T-helper 1 cell (primary cell): ENCODE measurements around the gene KIF16B.
"Not testable (repeated sequence)": the region's sequence is repeated elsewhere in the genome, so short reads cannot be mapped to it uniquely, and the experiment has no call there.

Experiments used
- DNase-seq, 5 donors: peaks; one replicate each; pipeline ENCODE4 v3.0.0-alpha.2; 2012 to 2020
- total RNA-seq, 4 donors: gene quantifications; one replicate each; lab custom pipeline; 2026; lab: John Stamatoyannopoulos, UW

KIF16B gene, protein sequence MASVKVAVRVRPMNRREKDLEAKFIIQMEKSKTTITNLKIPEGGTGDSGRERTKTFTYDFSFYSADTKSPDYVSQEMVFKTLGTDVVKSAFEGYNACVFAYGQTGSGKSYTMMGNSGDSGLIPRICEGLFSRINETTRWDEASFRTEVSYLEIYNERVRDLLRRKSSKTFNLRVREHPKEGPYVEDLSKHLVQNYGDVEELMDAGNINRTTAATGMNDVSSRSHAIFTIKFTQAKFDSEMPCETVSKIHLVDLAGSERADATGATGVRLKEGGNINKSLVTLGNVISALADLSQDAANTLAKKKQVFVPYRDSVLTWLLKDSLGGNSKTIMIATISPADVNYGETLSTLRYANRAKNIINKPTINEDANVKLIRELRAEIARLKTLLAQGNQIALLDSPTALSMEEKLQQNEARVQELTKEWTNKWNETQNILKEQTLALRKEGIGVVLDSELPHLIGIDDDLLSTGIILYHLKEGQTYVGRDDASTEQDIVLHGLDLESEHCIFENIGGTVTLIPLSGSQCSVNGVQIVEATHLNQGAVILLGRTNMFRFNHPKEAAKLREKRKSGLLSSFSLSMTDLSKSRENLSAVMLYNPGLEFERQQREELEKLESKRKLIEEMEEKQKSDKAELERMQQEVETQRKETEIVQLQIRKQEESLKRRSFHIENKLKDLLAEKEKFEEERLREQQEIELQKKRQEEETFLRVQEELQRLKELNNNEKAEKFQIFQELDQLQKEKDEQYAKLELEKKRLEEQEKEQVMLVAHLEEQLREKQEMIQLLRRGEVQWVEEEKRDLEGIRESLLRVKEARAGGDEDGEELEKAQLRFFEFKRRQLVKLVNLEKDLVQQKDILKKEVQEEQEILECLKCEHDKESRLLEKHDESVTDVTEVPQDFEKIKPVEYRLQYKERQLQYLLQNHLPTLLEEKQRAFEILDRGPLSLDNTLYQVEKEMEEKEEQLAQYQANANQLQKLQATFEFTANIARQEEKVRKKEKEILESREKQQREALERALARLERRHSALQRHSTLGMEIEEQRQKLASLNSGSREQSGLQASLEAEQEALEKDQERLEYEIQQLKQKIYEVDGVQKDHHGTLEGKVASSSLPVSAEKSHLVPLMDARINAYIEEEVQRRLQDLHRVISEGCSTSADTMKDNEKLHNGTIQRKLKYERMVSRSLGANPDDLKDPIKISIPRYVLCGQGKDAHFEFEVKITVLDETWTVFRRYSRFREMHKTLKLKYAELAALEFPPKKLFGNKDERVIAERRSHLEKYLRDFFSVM (N-terminal part only)
- 26.9 to 60.2 (median 31.8) reads per million in 4 donors for total RNA-seq

DNA sequence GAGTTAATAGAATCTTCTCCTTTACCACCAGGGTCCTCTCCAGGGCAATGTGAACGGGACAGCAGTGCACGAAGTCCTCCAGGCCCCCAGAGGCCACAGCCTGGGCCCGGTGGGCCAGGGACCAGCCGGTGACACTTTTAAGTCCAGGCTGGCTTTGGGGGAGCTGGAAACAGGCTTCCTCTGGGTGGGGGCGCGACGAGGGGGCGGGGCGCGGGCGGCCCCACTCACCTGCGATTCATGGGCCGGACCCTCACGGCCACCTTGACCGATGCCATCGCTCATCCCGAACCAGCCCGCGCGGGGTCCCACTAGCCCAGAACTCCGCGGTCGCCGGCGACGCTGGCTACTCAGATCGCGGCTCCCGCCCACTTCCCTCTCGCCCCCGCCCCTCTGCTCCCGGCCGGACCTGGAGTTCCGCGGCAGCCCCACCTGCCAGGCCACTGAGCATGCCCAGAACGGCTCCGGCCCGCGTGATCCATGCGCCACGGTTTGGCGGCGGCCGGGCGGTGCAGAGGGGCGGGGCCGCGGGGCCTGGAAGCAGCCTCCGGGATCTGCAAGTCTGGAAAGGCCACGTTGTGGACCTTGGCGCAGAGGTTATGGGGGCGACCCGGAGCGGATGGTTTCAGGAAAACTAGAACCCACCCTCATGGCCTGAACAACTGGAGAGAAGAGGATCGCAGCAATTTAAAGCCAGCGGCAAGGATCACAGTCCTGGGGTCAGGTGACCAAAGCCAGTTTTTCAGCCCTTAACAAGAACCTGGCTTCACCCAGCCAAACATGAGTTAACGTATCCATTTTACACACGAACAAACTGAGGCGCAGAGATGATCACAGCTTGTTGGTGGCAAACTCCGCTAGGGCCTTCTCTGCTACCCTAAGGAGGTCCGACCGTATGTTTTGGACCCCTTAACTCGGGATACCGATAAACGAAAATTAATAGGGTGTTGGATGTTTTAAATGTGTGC lies at the start of gene KIF16B:
Gene KIF16B, minus strand, starts transcription at position 448 of the 965 bp plus-strand sequence. Its CDS starts 173 bp downstream, at position 275.
- DNase-seq, result peak; percentile 66 to 83 (median 70)

DNA sequence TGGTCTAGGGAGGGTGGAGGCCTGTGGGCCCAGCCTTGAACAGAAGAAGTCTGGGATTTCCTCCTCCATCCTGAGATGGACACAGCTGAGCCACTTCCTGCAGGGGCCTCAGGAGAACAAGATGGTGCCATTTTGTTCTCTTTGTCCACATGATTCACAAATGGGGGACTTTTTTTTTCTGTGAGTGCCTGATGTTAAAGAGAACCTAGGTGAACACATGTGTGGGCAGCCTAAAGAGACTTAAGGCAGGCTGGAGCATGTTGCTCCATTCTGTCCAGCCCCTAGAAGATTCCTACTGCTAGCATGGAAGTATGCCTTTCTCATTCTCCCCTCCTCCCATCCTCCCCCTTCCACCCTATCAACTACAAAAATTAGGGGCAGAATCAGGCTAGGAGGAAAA lies 49.3 kb upstream of the KIF16B start:
- DNase-seq, result no peak

- no peak for DNase-seq
Observed at GRCh38 chr20:16621435-16622141, 48.3 kb upstream of the KIF16B start.

DNA sequence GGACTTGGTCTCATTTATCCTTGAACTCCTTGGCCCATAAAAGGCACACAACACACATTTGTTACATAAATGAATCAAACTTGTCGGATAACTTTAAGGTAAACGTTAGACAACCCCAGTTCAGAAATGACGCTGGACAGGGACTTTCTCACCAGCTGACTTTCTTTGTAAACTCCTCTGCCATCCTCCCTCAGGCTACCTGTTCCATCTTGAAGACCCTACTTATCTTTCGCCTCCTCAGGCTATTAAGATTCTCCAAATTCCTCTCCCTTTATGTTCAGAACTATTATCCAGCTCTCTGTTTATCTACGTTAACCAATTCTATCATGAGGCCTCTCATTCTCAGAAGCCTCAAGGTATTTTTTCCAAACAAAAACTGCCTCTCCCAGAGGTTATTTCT lies 47.7 kb upstream of the KIF16B start:
- DNase-seq, result no peak

- no peak for DNase-seq
Observed at GRCh38 chr20:16619953-16620352, 46.7 kb upstream of the KIF16B start.

DNA sequence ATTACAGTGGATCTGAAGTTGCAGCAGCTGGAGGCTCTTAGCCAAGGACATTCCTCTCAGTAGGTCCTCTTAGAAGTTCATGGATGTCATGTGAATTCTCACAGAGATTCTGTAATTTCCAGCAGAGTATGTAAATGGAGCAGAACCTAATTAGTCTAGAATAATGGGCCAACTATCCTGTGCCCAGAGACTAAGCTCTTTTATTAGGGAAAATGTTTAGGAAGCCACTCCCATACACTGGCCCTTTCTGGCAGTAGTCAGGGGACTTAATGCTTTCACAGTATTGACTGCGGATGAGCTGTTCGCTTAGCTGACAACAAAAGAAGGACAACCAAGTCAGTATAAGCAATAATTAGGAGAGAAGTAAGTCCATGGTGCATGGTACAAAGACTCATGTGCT lies 43.8 kb upstream of the KIF16B start:
- DNase-seq, result no peak

DNA sequence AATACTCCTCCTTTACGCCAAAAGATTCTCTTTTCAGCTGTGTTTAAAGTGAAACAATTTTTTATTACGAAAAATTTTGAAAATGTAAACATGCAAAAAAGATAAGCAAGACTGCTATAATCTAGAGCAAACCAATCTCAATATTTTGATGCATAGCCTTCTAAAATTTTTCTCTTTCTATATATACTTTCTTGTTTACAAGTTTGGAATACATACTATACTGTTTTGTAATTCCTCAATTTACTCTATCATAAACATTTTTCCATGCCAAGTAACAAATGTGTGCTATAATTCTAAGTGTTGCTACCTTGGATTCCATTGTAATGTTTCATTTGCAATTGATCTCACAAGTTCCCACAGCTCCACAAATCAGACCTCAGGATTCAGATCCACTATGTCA lies 43.1 kb upstream of the KIF16B start:
- DNase-seq, result no peak

DNA sequence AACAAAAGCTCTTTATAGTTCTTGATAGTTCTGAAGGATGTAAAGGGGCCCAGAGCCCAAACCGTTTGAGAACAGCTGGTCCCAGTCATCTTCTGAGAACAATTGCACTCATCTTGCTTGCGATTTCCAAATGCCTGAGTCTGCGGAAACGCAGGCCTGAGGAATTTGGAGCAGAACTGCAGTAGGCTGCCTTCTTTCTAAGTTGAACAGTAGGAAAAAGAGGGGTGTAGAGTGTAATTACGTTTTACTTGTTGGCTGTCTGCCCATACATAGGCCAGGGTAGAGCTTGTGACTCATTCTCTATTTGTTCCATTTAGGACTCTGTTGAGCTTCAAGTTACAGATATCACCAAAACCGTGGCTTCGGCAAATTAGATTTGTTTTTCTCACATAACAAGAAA lies 42.0 kb upstream of the KIF16B start:
- DNase-seq, result no peak

GRCh38 chr20:16613954-16614353 lies 40.7 kb upstream of the KIF16B start:
- DNase-seq, result no peak

GRCh38 chr20:16612706-16613105 lies 39.5 kb upstream of the KIF16B start:
- no peak for DNase-seq

GRCh38 chr20:16611817-16612216 lies 38.6 kb upstream of the KIF16B start:
- no peak for DNase-seq

DNA sequence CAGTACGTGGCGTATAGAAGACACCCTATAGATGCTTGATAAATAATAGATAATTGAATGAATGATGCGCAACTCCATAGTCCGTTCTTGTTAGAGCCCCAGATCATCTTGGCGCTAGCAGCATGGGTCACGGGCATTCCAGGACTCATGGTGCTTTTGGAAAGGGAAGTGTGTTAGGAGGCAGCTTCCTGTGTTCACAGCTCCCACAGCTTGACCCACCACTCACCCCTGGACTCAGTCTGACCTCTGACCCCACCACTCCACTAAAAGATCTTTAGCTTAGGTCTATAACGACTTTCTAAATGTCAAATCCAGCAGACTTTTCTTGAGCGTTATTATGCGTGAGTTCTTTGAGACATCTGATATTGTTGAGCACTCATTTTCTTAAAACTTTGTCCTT lies 35.8 kb upstream of the KIF16B start:
- DNase-seq, result no peak

- DNase-seq, result no peak
Observed at GRCh38 chr20:16608277-16608650, 35.0 kb upstream of the KIF16B start.

- no peak for DNase-seq
Observed at GRCh38 chr20:16607364-16608276, 34.4 kb upstream of the KIF16B start.

- no peak for DNase-seq
Observed at GRCh38 chr20:16606468-16607070, 33.3 kb upstream of the KIF16B start.

GRCh38 chr20:16601047-16601446 lies 27.8 kb upstream of the KIF16B start:
- no peak for DNase-seq

DNA sequence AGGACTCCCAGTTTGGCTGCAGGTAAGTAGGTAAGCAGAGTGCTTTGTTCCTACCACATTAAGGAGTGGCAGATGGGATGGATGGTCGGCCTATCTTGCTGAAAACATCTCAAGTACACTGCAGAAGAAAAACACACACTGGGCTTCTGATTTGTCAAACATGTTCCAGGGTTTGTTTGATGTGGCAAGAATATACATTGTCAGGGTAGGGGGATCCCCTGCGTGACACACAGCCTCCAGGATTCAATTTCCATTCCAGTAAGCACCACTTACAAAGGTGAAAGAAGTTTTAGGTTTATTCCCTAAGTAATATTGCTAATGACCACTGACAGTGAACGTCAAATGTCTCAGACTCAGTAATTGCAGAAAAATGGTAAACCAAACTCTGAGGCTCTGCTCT lies 26.0 kb upstream of the KIF16B start:
- DNase-seq, result no peak

DNA sequence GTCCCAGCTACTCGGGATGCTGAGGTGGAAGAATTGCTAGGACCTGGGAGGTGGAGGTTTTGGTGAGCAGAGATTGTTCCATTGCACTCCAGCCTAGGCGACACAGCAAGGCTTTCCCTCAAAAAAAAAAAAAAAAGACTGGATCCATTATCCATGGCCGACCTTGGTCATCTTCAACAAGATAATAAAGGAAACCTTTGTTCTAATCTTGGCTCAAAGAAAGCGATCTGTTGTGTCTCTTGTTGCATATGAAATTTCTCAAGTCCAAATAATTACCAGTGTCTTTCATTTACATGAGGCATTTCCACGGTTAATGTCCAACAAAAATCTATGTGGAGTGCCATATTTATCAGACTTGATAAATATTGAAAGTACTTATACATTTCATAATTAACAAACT lies 23.7 kb upstream of the KIF16B start:
- DNase-seq, result no peak

- not testable (repeated sequence) for DNase-seq
Observed at GRCh38 chr20:16596404-16596803, 23.2 kb upstream of the KIF16B start.
